Osteoblast (primary cell): ENCODE measurements around the gene LRMDA. TPM values are rescaled to one million over a fixed set of nuclear protein-coding genes. Genes with fewer than 3 reads are reported as not detected.

Experiments used
- DNase-seq: peaks from one replicate; pipeline ENCODE4 v3.0.0; 2011; ENCODE audit warnings: low spot score, mixed read lengths; ENCODE audit not compliant: insufficient read length; ENCODE audit errors: missing footprints
- H2AFZ ChIP-seq: 2 replicates; pipeline ENCODE4 v1.6.0; 2011; ENCODE audit warnings: mild to moderate bottlenecking, low read length
- H3K27ac ChIP-seq: 2 replicates; pipeline ENCODE4 v1.5.1; 2011; ENCODE audit warnings: mild to moderate bottlenecking, low read depth, low read length, moderate library complexity
- H3K27me3 ChIP-seq: 2 replicates; pipeline ENCODE4 v1.6.0; 2012; ENCODE audit warnings: mild to moderate bottlenecking, control low read depth, inconsistent platforms, low read length, moderate library complexity; ENCODE audit not compliant: insufficient read depth
- H3K36me3 ChIP-seq: 2 replicates; pipeline ENCODE4 v1.5.1; 2011; ENCODE audit warnings: mild to moderate bottlenecking, low read length, control low read depth, moderate library complexity; ENCODE audit not compliant: insufficient read depth
- H3K4me1 ChIP-seq: 2 replicates; pipeline ENCODE4 v1.5.1; 2011; ENCODE audit warnings: mild to moderate bottlenecking, low read length, control low read depth, moderate library complexity; ENCODE audit not compliant: insufficient read depth
- H3K4me2 ChIP-seq: 2 replicates; pipeline ENCODE4 v1.6.0; 2011; ENCODE audit warnings: mild to moderate bottlenecking, low read length; ENCODE audit not compliant: insufficient read depth
- H3K4me3 ChIP-seq: fragments of 200-600 bp; sonication (generic); 3 replicates; pipeline ENCODE4 v1.5.1; 2012; ENCODE audit warnings: mild to moderate bottlenecking, low read length, inconsistent platforms; ENCODE audit not compliant: insufficient read depth
- H3K79me2 ChIP-seq: 2 replicates; pipeline ENCODE4 v1.6.0; 2012; ENCODE audit warnings: mild to moderate bottlenecking, low read length, control low read depth, inconsistent platforms; ENCODE audit not compliant: insufficient read depth
- H3K9me3 ChIP-seq: 2 replicates; pipeline ENCODE4 v1.5.1; 2011; ENCODE audit warnings: low read depth, low read length, control low read depth
- H4K20me1 ChIP-seq: 2 replicates; pipeline ENCODE4 v1.6.0; 2012; ENCODE audit warnings: mild to moderate bottlenecking, low read length, control low read depth; ENCODE audit not compliant: insufficient read depth
- CTCF ChIP-seq: IDR thresholded peaks from 2 replicates; pipeline ENCODE4 v1.5.1; 2011; ENCODE audit warnings: mild to moderate bottlenecking, low read depth, low read length, moderate library complexity; ENCODE audit errors: extremely low read depth
- total RNA-seq: library from RNA; depleted of rRNA; stranded (reverse); fragments of >200 nt; gene quantifications from 2 replicates; pipeline ENCODE4 v1.2.3, GENCODE V29; 2012

LRMDA gene
- total RNA-seq, 1 donor: 18.5 TPM

- Histone ChIP-seq H3K79me2 (no peaks in the 10 kb centered on the region), H2AFZ (no peak overlapping the region), H3K4me3 (no peak overlapping the region), H4K20me1 (no peaks in the 10 kb centered on the region), H3K4me2 (no peak overlapping the region), H3K27ac (no peak overlapping the region), H3K36me3 (no peaks in the 10 kb centered on the region), H3K27me3 (peaks cover 3% of the 10 kb centered on the region), H3K4me1 (peaks cover 3% of the 10 kb centered on the region), H3K9me3 (peaks cover 6% of the 10 kb centered on the region)
- no peak for TF ChIP-seq CTCF
- no peak for DNase-seq
Observed at GRCh38 chr10:76040107-76040829, 608.8 kb downstream of the LRMDA start.

GRCh38 chr10:76040830-76041220, 609.4 kb downstream of the LRMDA start:
- no peak overlapping the region for H3K4me2 ChIP-seq
- H4K20me1 ChIP-seq: no peaks in the 10 kb centered on the region
- peaks cover 3% of the 10 kb centered on the region for H3K4me1 ChIP-seq
- no peak for DNase-seq
- no peak overlapping the region for H2AFZ ChIP-seq
- H3K4me3 ChIP-seq: no peak overlapping the region
- H3K9me3 ChIP-seq: peaks cover 6% of the 10 kb centered on the region
- no peak for TF ChIP-seq CTCF
- H3K79me2 ChIP-seq: no peaks in the 10 kb centered on the region
- no peak overlapping the region for H3K27ac ChIP-seq
- no peaks in the 10 kb centered on the region for H3K36me3 ChIP-seq
- peaks cover 3% of the 10 kb centered on the region for H3K27me3 ChIP-seq

GRCh38 chr10:76041551-76041950, 610.1 kb downstream of the LRMDA start:
- H3K27me3 ChIP-seq: peaks cover 3% of the 10 kb centered on the region

GRCh38 chr10:76043261-76043660, 611.8 kb downstream of the LRMDA start:
- no peak for TF ChIP-seq CTCF
- Histone ChIP-seq H2AFZ (no peak overlapping the region), H3K27me3 (peaks cover 3% of the 10 kb centered on the region), H3K4me3 (no peak overlapping the region), H3K4me2 (no peak overlapping the region), H3K27ac (no peak overlapping the region), H3K9me3 (peaks cover 6% of the 10 kb centered on the region), H3K79me2 (no peaks in the 10 kb centered on the region), H3K4me1 (no peaks in the 10 kb centered on the region), H3K36me3 (no peaks in the 10 kb centered on the region), H4K20me1 (no peaks in the 10 kb centered on the region)
- no peak for DNase-seq

More at GRCh38 chr10:76041551-76041950, 610.1 kb downstream of the LRMDA start:
- DNase-seq: no peak
- Histone ChIP-seq H3K9me3 (peaks cover 6% of the 10 kb centered on the region), H2AFZ (no peak overlapping the region), H3K4me3 (no peak overlapping the region), H3K4me1 (peaks cover 1% of the 10 kb centered on the region), H3K4me2 (no peak overlapping the region), H3K27ac (no peak overlapping the region), H3K79me2 (no peaks in the 10 kb centered on the region), H3K36me3 (no peaks in the 10 kb centered on the region), H4K20me1 (no peaks in the 10 kb centered on the region)
- no peak for TF ChIP-seq CTCF
